Neuron (in vitro differentiated cells): ENCODE data around the gene CDC42EP2.

Experiments
- H2AFZ ChIP-seq: one replicate; pipeline ENCODE4 v1.6.1; 2013; ENCODE audit warnings: low read depth, mild to moderate bottlenecking, inconsistent platforms, low read length, moderate library complexity
- H3K27me3 ChIP-seq: one replicate; pipeline ENCODE4 v1.6.1; 2013; ENCODE audit warnings: low read length; ENCODE audit not compliant: insufficient read depth
- H3K36me3 ChIP-seq: one replicate; pipeline ENCODE4 v1.6.1; 2013; ENCODE audit warnings: low read length; ENCODE audit not compliant: insufficient read depth
- H3K4me1 ChIP-seq: one replicate; pipeline ENCODE4 v1.6.1; 2013; ENCODE audit warnings: low read length; ENCODE audit not compliant: insufficient read depth
- H3K4me3 ChIP-seq: 2 replicates; pipeline ENCODE4 v1.5.1; 2013; ENCODE audit warnings: mild to moderate bottlenecking, low read length, moderate library complexity
- H3K9me3 ChIP-seq: one replicate; pipeline ENCODE4 v1.6.1; 2013; ENCODE audit warnings: low read length

The CDC42EP2 gene

DNA sequence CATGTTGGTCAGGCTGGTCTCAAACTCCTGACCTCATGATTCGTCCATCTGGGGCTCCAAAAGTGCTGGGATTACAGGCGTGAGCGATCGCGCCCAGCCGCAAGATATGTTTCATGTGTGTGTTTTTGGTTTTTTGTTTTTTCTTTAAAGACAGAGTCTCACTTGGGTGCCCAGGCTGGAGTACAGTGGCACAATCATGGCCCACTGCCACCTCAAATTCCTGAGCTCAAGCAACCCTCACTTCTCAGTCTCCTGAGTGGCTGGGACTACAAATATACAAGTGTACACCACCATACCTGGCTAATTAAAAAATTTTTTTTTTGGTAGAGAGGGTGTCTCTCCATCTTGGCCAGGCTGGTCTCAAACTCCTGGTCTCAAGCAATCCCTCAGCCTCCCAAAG lies 48.3 kb downstream of the CDC42EP2 start:
- H3K36me3 ChIP-seq = no peaks in the 10 kb centered on the region

DNA sequence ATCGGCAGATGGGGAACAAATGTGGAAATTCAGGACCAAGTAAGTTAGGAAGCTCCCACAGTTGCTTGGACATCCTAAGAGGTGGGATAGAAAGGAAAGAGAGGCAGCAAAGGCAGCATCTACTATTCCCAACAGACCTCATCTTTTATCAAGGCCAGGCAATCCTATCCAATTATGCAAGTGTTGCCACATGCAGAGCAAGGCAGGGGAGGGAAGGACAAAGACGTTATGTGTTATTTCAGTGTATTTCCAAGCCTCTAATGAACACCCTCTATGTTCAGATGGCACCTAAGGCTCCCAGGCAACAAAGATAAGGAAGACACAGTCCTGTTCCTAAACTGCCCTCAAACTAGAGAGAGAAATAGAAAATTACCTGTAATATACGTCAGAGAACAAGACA lies 49.1 kb downstream of the CDC42EP2 start:
- no peaks in the 10 kb centered on the region for H3K27me3 ChIP-seq
- H3K4me3 ChIP-seq = no peak overlapping the region
- H3K9me3 ChIP-seq = no peaks in the 10 kb centered on the region
- H3K4me1 ChIP-seq = peaks cover 4% of the 10 kb centered on the region
- H3K36me3 ChIP-seq = no peaks in the 10 kb centered on the region
- H2AFZ ChIP-seq = no peak overlapping the region

More for the DNA sequence above, 48.3 kb downstream of the CDC42EP2 start:
- peaks cover 4% of the 10 kb centered on the region for H3K4me1 ChIP-seq
- no peaks in the 10 kb centered on the region for H3K27me3 ChIP-seq
- H3K9me3 ChIP-seq = no peaks in the 10 kb centered on the region
- H2AFZ ChIP-seq = no peak overlapping the region
- no peak overlapping the region for H3K4me3 ChIP-seq

DNA sequence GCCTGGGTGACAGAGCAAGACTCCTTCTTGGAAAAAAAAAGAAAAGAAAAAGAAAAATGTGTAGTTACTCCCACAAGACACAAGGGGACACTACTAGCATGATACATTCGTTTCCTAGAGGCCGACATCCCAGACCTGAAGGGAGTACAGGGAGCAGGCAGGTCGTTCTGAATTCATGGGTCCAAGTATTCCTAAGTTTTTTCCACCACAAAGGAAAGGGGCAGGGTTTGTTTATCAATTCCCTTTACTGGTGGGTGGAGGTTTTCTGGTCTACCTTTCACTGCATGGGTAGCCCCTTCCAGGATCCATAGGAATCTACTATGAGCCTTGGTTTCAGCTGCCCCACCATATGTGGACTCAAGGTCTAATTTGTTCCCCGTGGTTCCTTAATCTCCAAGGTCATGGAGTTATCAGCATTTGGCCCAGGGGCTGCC lies 51.7 kb downstream of the CDC42EP2 start:
- no peak overlapping the region for H3K4me3 ChIP-seq
- no peaks in the 10 kb centered on the region for H3K4me1 ChIP-seq

DNA sequence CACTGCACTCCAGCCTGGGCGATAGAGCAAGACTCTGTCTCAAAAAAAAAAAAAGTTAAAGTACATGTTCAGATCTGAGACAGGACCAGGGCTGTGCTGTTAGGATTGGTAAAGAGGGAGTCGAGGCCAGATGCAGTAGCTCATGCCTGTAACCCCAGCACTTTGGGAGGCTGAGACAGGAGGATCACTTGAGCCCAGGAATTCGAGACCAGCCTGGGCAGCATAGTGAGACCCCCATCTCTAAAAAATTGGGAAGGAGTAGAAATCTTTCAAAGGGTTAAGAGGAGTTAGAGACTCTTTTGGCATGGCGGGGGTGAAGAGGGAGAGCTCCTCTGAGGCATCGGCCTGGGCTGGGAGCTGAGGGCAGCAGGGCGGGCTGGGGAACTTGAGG lies 56.0 kb downstream of the CDC42EP2 start:
- H3K4me3 ChIP-seq = no peak overlapping the region
- H3K36me3 ChIP-seq = no peaks in the 10 kb centered on the region
- H3K27me3 ChIP-seq = peaks cover 2% of the 10 kb centered on the region
- H3K9me3 ChIP-seq = no peaks in the 10 kb centered on the region
- H2AFZ ChIP-seq = no peak overlapping the region
- no peaks in the 10 kb centered on the region for H3K4me1 ChIP-seq

More for the DNA sequence above, 51.7 kb downstream of the CDC42EP2 start:
- no peak overlapping the region for H2AFZ ChIP-seq
- no peaks in the 10 kb centered on the region for H3K36me3 ChIP-seq
- H3K27me3 ChIP-seq = peaks cover 2% of the 10 kb centered on the region
- H3K9me3 ChIP-seq = no peaks in the 10 kb centered on the region
